ENCODE measurements around the gene GABRG3.

DNA sequence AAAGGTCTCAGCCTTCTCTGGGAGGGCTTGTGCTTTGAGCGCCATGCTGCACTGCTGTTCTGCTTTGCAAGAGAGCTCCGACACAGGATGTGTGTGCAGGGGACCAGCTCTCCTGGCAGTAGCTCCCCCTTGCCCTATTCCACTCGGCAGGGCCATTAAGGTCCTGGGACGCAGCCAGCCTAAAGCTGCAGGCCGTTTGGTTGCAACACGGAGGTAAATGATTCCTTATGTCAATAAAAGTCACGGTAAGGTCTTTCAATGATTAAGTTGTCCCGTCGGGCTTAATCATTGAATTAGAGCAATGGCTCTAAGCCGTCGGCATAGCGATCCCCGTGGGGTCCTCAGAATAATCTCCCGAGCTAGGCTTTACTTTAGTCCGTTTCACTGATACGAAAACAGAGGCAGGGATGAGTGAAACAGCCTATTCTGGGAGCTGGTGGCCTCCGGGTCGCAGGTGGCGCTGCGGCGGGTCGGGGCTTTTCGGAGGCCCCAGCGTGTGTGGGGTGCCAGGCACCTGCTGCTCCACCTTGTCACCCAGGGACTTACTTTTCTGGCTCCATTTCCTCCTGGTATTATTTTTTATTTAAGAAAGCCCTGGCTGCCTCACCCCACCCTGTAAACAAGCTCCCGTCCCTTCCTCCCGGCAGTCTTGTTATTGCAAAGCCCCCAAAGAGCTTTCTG is 603.0 kb downstream of the GABRG3 start:
- no peak for TF ChIP-seq CTCF (conservative IDR thresholded peaks at IDR 0.05; ENCODE audit: low read depth in 2 of 2)
- TF ChIP-seq EZH2phosphoT487 (IDR thresholded peaks at IDR 0.05; ENCODE audit: unreplicated experiment): no peak
- no peak for TF ChIP-seq POLR2AphosphoS5 (IDR thresholded peaks at IDR 0.05; ENCODE audit: low read depth)
- TF ChIP-seq EZH2 (IDR thresholded peaks at IDR 0.05; ENCODE audit: low read depth, unreplicated experiment): no peak
- no peak for TF ChIP-seq CREB1 (CRISPR knock-in tag; IDR thresholded peaks at IDR 0.05; ENCODE audit: low read depth)
- TF ChIP-seq REST (IDR thresholded peaks at IDR 0.05; ENCODE audit: unreplicated experiment): no peak
- TF ChIP-seq ZNF331 (CRISPR knock-in tag; IDR thresholded peaks at IDR 0.05; ENCODE audit: low read depth): no peak

Measured in GM23338 (cell line).